NT2/D1 (cell line): ENCODE data around the gene DAB2IP.

ENCODE experiments used
- SUZ12 ChIP-seq: IDR thresholded peaks from 2 replicates; pipeline ENCODE4 v1.6.1; 2011; ENCODE audit not compliant: insufficient read length, insufficient read depth; ENCODE audit errors: extremely low read depth
- ZNF274 ChIP-seq: IDR thresholded peaks from 2 replicates; pipeline ENCODE4 v1.6.1; 2011; ENCODE audit warnings: mild to moderate bottlenecking, low read depth, low read length

- TF ChIP-seq ZNF274 (no peak), SUZ12 (no peak)
Observed at GRCh38 chr9:121780177-121781040, 129.0 kb downstream of the DAB2IP start.
